ENCODE measurements around the gene CENPN.
A peak's percentile ranks its signal among the peaks of the same experiment; 100 is the strongest.

The CENPN gene

DNA sequence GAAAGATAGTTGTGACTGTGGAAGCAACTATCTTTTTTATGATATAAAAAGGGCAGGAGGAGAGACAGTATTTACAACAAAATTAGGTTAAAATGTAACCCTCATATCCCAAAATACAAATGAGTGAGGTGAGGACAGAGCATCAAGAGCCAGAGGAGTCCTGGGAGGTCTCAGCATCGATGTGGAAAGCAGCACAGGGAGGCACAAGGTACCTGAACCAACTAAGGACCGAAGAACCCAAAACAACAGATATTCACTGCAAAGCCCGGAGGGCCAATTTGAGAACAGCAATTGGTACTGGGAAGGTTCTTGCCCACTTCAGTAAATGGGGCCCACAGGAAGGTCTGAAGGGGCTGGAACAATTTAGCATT, 37.9 kb upstream of the CENPN start:
- TF ChIP-seq, protein P1, sequence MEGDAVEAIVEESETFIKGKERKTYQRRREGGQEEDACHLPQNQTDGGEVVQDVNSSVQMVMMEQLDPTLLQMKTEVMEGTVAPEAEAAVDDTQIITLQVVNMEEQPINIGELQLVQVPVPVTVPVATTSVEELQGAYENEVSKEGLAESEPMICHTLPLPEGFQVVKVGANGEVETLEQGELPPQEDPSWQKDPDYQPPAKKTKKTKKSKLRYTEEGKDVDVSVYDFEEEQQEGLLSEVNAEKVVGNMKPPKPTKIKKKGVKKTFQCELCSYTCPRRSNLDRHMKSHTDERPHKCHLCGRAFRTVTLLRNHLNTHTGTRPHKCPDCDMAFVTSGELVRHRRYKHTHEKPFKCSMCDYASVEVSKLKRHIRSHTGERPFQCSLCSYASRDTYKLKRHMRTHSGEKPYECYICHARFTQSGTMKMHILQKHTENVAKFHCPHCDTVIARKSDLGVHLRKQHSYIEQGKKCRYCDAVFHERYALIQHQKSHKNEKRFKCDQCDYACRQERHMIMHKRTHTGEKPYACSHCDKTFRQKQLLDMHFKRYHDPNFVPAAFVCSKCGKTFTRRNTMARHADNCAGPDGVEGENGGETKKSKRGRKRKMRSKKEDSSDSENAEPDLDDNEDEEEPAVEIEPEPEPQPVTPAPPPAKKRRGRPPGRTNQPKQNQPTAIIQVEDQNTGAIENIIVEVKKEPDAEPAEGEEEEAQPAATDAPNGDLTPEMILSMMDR (conservative IDR thresholded peaks at IDR 0.05; ENCODE audit: low read length) = no peak
- no peak for DNase-seq (ENCODE audit: low read depth)
- no peak overlapping the region for H3K4me3 ChIP-seq (ENCODE audit: low read length)

DNA sequence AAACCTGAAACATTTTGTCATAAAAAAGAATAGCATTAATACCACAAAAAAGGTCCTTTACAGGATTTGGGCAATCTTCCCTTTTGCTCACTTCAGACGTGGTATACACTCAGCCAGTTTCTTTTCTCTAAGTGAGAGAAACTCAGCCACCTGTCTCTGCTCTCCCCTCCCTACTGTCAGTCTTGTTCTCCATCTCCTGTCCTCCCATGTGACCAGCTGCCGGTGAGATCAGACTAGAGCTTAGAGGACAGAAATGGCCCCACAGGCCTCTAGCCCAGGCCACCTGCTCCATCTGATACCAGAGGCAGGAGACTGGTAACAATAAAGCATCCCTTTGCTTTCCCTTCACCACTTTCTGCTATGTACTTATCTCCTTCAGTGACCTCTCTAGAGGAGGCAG, 35.2 kb upstream of the CENPN start:
- H3K4me3 ChIP-seq (ENCODE audit: low read length) = no peak overlapping the region
- TF ChIP-seq, protein P1 (conservative IDR thresholded peaks at IDR 0.05; ENCODE audit: low read length) = no peak
- DNase-seq (ENCODE audit: low read depth) = no peak

DNA sequence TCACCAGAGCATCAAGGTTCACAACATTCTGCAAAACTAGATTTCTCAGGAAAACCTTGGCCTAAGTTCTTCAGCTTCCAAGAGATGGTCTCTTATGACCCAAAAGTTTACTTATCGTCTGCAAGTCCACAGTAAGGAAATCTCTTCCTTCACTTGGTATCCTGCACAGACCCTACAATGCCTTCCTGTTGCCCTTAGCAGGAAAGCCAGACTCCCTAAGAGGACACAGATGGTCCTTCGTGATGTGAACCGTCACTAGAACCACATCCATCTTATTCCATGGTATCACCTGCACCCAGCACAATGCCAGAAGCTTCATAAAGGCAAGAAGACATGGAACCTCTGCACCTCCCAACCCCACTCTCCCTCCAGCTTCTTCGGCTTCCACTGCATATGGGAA, 34.4 kb upstream of the CENPN start:
- no peak for DNase-seq (ENCODE audit: low read depth)
- TF ChIP-seq, protein P1 (conservative IDR thresholded peaks at IDR 0.05; ENCODE audit: low read length) = no peak
- H3K4me3 ChIP-seq (ENCODE audit: low read length) = no peak overlapping the region

DNA sequence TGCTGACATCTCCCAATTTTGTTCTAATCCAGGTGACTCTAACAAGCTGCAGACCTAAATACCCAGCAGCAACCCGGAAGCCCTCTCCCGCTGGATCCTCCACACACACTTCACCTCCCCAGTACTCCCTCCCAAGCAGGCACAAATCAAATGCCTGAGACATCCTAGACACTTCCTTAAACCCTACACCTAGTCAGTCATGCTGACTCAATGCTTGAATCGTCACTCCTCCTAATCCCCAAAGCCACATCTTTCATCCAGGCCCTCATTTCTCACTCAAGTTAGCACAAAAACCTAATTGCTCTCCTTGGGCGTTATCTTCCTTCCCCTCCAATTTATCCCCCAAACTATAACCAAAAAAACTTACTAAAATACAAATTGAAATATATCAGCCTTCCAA, 33.0 kb upstream of the CENPN start:
- DNase-seq (ENCODE audit: low read depth) = no peak
- TF ChIP-seq, protein P1 (conservative IDR thresholded peaks at IDR 0.05; ENCODE audit: low read length) = no peak
- no peak overlapping the region for H3K4me3 ChIP-seq (ENCODE audit: low read length)

DNA sequence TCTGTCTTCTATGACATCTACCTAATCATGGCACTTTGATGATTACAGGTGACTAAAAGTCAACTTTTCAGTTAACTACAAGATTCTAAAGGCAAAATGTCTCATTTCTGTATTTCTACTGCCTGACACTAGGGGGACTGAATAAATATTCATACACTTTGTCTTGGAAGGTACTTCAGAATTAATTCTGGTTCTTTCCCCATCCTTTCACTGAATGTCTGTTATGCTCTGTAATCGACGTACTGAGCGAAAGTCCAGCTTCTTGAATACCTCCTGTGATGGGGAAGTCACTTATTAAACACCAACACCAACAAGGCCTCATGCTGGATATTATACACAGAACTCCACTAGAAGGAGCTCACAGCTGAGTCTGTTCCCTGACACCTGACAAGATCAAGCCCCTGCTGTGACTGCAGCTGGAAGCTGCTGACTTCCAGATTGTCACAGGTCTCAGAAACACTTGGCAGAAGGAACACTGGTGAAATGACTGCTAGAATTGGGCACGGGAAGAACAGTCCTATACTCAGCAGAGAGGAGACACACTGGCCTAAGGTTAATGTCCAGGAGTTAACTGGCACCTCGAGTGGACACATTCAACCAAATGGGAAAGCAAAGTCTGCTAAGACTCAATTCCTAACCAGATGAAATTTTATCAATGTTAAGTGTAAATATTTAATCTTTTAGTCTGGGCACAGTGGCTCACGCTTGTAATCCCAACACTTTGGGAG, 32.2 kb upstream of the CENPN start:
- DNase-seq (ENCODE audit: low read depth) = no peak
- H3K4me3 ChIP-seq (ENCODE audit: low read length) = no peak overlapping the region
- TF ChIP-seq, protein P1 (conservative IDR thresholded peaks at IDR 0.05; ENCODE audit: low read length) = peak; percentile 50

DNA sequence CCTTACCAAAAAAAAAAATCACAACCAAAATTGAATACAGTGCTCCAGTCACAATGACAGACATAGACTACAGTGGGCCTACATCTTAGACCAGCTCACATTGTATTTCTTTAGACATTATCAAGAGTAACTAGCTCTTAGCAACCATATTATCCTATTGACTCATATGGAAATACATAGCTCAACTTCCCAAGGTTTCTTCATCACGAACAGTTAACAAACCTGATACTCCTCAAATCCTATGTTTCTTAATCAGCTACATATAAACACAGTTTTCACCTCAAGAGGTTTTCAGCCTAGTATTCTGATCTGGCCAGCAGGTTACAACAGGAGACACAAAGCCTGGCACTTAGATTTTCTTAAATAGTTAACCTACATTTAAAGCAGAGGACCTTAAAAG, 30.1 kb upstream of the CENPN start:
- TF ChIP-seq, protein P1 (conservative IDR thresholded peaks at IDR 0.05; ENCODE audit: low read length) = no peak
- no peak for DNase-seq (ENCODE audit: low read depth)
- no peak overlapping the region for H3K4me3 ChIP-seq (ENCODE audit: low read length)

DNA sequence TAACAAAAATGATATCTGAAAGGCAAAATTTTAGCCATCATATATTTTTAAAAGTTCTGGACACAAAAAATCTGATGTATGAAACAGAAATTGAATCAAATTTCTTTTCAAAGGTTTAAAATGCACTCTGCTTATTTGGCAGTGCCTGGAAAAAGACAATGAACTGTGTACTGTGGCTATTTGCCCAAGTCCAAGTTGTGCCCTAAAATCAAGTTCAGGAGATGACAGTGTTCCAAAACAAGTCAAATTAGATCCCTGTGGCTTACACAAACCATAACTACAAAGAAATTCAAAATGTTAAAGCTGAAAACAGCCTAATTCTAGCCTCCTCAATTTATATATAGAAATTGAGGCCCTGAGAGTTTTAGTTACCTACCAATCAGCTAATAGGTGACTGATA, 25.9 kb upstream of the CENPN start:
- H3K4me3 ChIP-seq (ENCODE audit: low read length) = no peak overlapping the region
- TF ChIP-seq, protein P1 (conservative IDR thresholded peaks at IDR 0.05; ENCODE audit: low read length) = no peak

More for the DNA sequence above, 25.9 kb upstream of the CENPN start:
- no peak for DNase-seq (ENCODE audit: low read depth)
